Activated effector memory CD4-positive, alpha-beta T cell treated with Interleukin-2 at 50 U/mL for 16 hours (primary cell): ENCODE results near the gene DNMT1.
"Not testable (repeated sequence)": the region's sequence is repeated elsewhere in the genome, so short reads cannot be mapped to it uniquely, and the experiment has no call there.

Experiments used
- DNase-seq: peaks from one replicate; pipeline ENCODE4 v3.0.0-alpha.2; 2020

The DNMT1 gene

GRCh38 chr19:10182076-10182475 lies 12.7 kb downstream of the DNMT1 start:
- no peak for DNase-seq

- DNase-seq, result no peak
Measured at GRCh38 chr19:10180459-10180858, 14.3 kb downstream of the DNMT1 start.

GRCh38 chr19:10180024-10180423 lies 14.7 kb downstream of the DNMT1 start:
- not testable (repeated sequence) for DNase-seq

DNA sequence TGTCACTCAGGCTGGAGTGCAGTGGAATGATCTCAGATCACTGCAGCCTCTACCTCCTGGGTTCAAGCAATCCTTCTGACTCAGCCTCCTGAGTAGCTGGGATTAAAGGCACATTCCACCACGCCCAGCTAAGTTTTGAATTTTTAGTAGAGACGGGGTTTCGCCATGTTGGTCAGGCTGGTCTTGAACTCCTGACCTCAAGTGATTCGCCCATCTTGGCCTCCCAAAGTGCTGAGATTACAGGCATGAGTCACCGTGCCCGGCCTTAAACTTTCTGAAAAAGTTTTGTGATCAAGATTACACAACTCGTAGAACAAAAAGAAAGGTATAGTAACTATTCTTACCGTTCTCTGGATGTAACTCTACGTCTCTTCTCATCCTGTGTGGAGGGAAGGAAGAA lies 21.2 kb downstream of the DNMT1 start:
- DNase-seq, result no peak

DNA sequence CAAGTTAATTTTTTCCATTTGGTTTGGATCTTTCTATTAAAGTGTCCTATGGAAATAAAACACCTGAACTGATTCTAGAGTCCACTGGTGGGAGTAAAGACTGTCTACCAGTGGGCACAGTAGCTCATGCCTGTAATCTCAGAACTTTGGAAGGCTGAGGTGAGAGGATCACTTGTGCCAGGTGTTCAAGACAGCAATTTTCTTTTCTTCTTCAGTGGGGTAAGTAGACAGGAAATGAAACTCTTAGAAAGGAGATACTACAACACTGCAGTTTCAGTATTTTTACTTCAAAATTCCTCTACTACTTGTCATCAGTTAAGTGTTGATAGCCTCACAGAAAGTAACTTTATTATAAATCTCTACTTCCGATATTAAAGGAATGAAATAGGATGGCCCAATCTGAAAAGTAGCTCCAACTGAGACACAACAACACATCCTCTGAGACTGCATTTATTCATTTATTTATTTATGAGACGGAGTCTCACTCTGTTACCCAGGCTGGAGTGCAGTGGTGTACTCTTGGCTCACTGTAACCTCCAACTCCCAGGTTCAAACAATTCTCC lies 26.3 kb downstream of the DNMT1 start:
- DNase-seq, result no peak

DNA sequence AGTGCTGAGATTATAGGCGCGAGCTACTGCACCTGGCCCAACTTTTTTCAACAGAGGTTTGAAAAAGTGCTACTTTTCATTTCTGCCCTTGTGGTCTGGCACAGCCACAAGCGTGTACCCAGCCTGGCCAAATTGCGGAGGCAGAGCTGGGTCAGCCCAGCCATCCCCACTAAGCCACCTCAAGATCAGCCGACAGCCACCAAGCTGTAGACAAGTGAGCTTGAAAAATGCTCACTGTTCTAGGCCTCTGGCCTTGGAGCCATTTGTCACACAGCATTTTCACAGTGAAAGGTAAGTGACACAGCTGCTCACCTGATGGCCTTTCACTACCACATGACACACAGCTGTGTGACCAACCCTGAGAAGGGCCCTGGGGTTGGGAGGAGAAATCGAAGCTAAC lies 27.3 kb downstream of the DNMT1 start:
- no peak for DNase-seq

DNA sequence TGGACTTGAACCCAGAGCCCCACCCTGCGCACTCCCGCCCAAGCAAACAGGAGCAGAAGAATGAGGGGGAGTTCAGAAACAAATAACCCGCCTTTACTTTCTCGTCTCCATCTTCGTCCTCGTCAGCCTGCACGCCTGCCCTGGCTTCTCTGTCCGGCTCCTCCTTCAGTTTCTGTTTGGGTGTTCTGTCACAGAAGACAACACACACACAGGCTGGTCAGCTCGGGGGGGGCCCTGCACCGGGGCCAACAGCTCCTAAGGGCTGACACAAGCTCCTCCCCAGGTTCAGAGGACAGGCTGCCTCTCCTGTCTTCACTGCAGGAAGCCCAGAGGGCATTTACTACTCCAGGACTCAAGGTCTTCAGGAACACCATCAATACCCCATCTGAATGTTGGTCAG lies 28.3 kb downstream of the DNMT1 start:
- DNase-seq, result not testable (repeated sequence)

GRCh38 chr19:10166046-10166445 lies 28.7 kb downstream of the DNMT1 start:
- DNase-seq, result no peak

GRCh38 chr19:10163536-10163935 lies 31.2 kb downstream of the DNMT1 start:
- no peak for DNase-seq

DNA sequence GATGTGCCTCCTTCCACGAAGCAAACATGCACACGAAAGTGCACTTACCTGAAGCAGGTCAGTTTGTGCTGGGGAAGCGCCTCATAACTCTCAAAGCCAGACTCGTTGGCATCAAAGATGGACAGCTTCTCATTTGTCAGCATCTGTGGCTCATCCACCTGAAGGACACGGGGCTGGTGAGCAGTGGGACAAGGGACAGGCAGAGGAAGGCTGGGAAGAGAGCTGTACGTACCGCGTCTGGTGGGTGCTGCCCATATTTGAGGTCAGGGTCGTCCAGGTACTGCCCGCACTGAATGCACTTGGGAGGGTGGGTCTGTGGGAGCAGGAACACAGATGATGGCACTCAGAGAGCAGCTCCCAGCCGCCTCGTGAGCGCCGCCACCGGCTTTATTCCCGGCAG lies 35.1 kb downstream of the DNMT1 start:
- DNase-seq, result no peak

- DNase-seq, result no peak
Measured at GRCh38 chr19:10158485-10158884, 36.3 kb downstream of the DNMT1 start.

GRCh38 chr19:10158071-10158470 lies 36.7 kb downstream of the DNMT1 start:
- no peak for DNase-seq

GRCh38 chr19:10155839-10156238 lies 38.9 kb downstream of the DNMT1 start:
- no peak for DNase-seq

DNA sequence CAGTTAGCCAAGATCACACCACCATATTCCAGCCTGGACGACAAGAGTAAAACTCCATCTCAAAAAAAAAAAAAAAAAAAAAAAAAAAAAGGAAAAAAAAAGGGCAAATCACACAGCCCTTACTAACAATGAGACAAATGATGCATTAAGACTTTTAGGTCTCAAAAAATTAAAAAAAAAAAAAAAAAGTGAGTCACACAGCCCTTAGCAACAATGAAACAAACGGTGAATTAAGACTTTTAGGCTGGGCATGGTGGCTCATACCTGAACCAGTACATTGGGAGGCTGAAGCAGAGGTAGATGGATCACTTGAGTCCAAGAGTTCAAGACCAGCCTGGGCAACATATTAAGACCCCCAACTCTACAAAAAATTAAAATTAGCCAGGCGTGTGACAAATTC lies 42.7 kb downstream of the DNMT1 start:
- no peak for DNase-seq

GRCh38 chr19:10151521-10151920 lies 43.2 kb downstream of the DNMT1 start:
- no peak for DNase-seq

DNA sequence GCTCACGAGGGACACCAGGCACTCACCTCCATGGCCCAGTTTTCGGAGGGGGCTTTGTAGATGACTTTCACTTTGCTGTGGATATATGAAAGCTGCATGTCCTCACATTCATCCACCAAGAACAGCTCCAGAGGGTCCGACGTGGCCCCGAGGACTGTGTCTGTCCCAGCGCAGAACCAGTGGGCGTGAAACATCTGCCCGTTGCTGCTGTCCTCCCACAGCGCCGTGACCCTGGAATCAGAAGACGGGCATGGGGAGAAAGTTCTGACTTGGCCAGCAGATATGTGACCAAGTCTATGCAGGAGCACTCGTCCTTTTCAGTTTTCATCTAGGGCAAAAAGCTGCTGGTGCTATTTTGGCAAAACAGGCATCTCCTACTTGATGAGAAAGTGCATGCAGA lies 45.3 kb downstream of the DNMT1 start:
- no peak for DNase-seq

GRCh38 chr19:10146142-10146541 lies 48.6 kb downstream of the DNMT1 start:
- DNase-seq, result no peak

DNA sequence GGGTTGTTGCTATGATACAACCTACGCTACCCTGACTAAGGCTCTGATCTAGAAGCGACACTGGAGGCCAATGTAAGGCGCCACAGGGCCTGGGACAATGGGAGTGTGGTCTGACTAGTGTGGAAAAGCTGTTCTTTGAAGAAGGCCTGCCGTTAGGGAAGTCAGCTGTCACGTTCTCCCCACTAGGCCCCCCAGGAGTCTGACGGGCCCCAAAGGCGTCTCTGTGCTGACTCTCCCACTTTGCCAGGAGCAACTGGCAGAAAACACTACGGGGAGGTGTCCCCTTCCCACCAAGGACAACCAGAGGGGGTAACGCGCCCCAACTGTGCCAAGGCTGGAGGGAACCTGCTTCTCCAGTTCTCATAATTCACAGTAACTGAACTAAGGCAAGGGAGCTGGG lies 49.7 kb downstream of the DNMT1 start:
- DNase-seq, result no peak

DNA sequence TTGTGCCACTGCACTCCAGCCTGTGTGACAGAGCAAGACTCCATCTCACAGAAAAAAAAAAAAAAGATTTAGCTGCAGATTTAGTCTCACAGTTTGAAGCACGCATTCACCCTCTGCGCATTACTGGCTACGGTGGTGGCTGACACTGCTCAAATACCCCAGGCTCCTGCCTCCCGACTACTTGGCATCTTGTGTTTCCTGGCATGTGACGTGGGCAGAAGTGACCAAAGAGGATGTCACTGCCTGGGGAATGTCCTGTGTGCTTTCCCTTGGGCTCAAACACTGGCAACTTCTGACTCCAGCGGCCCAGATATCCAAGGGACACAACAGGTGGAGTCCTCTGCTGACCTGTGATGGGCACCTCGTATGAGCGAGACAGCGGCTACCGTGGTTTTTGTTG lies 50.4 kb downstream of the DNMT1 start:
- no peak for DNase-seq

- peak; percentile 13 for DNase-seq
Measured at GRCh38 chr19:10143681-10144080, 51.1 kb downstream of the DNMT1 start.

GRCh38 chr19:10142701-10143375 lies 51.9 kb downstream of the DNMT1 start:
- DNase-seq, result peak; percentile 52

GRCh38 chr19:10141973-10142372 lies 52.8 kb downstream of the DNMT1 start:
- DNase-seq, result no peak

DNA sequence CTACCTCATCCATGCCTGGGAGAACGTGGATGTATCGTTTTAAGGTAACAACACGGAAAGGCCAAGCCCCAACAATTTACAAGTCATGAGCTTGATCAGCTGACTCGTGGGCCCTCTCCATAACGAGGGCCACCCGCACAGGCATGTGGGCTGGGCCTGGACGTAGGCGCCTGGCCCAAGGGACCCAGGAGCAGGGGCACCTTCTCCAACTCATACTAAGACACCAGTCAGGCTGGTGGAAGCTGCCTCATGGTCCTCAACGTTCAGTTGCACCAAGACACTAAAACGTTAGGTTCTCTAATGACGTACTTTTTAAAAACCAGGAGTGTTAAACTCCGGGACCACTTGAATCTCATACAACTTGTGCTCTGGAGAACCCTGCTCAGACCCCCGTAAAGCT lies 53.3 kb downstream of the DNMT1 start:
- DNase-seq, result no peak

DNA sequence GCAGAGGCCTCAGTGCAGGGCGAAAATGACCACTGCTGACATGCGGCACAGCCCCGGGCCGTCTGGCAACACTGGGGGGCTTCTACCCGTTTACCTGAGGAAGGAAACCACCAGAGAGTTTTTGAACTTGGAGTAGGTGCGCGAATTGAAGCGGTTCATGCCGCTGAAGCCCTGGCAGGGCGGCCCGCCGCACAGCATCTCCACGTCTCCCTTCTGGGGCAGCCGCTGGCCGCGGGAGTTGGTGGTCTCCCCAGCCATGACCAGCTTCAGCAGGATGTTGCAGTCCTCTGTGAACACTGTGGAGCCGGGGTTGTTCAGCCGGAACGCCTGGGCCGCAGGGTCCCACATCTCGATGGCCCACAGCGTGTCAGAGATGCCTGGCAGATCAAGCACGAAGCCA lies 54.8 kb downstream of the DNMT1 start:
- no peak for DNase-seq
